ENCODE measurements around the gene MPIG6B.
A peak's percentile ranks its signal among the peaks of the same experiment; 100 is the strongest.

Gene MPIG6B

DNA sequence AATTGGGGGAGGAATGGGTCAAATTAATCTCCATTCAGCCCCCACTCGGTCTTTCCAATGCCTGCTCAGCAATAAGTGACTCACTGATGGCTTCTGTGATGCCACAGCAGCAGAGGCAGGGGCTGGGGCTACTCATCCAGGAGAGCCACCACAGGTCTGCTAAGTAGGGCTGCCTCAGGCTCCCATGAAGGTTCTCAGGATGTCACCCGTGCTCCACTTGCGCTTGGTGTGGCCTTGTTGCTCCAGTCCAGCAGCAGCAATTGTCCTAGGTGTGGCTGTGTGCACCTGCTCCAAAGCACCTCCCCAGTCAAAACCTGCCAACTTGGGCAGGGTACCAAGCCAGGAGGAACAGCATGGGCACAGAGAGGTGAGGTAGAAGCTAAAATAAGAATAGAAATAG lies 1.0 kb upstream of the MPIG6B start:
- DNase-seq, result no peak

DNA sequence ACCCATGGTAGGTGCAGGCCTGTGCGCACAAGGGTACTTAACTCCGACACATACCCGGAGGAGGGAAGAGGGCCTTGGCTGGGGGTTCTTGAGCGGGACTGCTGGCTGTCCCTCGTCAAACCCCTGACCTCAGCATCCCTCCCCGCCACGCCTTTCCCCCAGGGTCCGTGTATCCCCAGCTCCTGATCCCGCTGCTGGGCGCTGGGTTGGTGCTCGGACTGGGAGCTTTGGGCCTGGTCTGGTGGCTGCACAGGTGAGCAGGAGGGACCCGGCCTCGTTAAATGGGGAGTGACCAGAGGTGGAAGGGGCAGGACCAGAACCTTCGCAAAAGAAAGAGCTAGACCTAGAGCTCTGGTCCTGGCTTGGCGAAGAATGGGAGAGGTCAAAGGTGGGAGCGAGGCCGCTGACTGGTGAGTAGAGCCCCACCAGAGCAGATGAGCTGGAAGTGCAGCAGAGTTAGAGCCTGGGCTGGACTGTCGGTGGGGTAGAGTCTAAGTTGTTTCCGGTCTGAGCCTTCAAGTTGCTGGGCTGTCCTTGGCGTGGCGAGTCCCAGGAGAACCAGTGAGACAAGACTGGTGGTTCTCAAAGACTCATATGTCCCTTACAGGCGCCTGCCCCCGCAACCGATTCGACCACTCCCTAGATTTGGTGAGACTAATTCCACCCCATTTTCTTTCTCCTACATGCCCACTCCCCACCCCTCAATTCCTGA lies 963 bp downstream of the MPIG6B start:
- no peak for DNase-seq

DNA sequence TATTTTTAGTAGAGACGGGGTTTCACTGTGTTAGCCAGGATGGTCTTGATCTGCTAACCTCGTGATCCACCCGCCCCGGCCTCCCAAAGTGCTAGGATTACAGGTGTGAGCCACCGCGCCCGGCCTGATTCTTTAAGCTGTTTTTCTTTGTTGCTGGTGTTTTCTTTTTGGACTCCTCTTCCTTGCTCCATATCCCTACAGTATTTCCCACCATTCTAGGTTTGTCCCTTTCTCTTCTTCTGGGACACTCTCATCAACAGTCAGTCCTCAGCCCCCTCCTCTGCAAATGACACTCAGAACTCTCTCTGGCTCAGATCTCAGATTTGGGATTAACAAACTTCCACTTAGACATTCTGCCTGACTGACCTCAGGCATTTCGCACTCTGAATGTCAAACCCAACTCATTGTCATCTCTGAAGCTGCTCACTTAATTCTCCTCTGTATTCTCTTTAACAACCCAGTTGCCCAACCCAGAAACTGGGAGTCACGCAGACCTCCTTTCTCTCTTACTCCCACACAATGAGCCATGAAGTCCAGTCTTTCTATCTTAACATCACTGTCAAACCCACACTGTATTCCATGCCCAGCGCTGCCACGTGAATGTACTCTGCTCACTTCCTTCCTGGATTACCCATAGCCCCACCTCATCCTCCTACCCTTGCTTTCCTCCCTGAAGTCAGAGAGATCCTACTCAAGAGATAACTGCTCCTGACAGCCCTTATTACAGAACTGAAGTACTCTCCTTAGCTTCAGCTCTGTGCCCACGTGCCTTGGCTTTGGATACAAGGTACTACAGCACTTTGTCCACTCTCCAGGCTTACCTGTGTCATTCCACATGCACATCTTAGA lies 2.6 kb downstream of the MPIG6B start:
- DNase-seq, result no peak

DNA sequence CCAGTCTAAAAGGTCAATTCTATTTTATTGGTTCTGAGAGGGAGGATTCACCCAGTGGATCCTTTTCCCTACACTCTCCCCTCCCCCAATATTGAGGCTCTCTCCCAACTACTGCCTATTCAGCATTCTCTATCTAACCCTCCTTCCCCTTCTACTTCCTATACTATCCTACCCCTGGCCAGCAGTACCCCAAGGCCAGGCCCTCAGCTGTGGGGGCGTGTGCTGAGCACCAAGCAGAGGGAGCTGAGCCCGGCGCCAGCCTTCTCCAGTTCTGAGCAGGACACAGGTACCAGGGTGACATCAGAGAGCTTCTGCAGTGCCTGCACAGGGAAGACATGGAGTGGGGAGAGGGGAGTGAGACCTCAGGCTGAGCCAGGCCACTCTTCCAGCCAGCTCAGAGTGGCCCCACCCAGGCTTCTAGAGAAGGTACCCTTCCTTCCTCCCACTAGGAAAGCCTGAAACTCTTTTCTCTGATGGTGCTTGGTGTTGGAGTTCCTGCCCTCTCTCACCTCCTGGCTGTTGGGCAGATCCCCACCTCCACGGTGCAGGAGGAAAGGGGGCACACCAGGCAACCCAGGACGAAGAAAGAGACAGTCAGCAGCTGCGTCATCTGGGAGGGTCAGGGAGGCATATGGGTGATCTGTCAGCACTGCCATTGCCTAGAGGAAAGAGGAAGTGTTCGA lies 4.0 kb downstream of the MPIG6B start:
- no peak for DNase-seq

DNA sequence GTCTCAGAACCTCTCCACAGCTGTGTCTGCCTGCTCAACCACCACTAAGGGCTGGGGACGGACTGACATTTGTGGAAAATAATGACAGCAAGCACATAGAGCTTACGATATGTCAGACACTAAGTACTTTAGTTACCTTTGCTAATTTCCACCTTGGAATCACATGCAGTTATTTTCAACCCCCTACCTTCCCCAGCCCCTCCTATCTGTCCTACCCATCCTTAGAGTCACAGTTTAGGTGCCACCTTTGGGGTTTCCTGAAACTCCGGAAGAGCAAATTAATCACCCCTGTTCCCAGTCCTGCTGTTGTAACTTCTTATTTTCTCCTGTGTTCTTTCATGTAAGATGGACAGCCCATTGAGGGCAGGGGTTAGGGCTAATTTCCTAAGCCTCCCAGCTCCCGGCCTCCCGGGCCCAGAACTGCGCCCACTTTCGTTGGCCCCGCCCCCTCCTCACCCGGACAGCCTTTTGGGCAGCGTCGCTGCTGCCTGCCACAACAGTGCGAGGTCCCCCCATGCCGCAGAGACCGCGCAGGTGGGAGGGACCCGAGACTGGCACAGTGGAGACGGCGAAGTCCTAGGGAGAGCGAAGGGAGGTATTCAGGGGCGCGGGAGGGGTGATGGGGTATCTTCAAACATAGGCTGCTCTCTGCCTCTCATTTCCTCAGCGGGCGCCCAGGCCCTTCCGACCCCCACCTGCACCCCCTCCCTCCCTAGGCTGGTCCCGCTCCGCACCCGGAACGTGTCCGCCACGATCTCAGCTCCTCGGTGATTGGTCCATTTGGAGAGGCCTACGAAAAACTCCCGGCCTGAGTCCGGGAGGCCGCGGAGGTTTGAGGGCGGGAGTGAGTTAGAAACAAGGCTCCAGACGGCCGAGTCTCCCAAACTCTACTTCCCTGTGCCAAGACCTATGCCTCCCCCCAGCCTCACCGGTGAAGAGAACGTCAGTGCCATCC lies 4.8 kb downstream of the MPIG6B start:
- no peak for DNase-seq

DNA sequence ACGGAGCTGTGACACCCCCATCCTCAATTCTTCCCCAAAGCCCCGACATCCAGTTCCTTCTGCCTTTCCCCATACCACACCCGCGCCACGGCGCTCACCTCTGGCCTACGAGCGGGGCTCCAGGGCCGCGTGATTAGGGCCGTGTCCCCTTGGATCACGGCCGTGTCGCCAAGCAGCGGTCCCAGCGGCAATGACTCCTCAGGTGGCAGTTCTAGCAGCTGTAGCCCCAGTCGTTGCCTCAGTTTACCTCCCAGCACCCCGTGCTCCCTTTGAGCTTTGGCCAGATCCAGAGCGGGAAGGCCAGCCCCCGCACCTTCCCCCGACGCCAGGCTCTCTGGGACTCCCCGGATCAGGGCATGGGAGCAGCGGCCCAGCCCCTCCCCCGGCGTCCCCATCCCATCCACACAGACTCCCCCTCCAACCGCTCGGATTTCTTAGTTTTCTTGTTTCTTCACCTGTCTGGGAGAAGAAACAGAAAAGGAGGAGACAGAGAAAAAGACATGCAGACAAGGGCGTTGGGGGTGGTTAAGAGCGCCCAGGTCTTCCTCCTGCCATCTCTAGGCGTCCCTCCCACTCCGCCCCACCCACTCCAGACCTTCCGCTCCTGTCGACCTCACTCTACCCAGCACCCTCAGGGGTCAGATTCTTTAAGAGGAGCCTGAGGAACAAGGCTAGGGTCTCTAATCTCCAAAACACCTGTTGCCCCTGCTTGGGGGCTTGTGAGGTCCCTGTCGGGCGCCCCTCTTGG lies 5.8 kb downstream of the MPIG6B start, which contains the start of gene DDAH2:
DDAH2 (minus strand) TSS at position 533 of the 748 bp plus-strand sequence; CDS start at position 395, 138 bp downstream.
- DNase-seq, result no peak

DNA sequence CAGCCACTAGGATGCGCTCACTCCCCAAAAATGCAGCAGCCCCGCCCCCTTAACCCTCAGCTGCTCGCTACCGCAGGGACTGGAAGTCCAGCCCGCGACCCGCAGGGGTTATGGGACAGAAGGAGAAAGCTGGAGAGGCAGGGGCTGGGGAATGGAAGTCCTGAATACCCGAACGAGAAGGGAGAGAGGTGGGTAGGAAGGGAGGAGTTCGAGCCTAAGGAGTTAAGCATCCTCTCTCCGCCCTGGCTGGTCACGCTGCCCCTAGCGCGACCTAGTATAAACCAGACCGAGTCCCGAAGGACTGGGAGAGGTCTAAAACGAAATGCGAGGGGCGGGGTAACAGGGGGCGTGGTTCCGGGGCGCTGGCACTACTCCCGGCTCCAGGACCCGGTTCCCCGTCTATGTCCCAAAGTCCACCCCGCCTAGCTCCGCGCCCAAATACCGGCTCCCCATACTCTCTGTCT lies 6.4 kb downstream of the MPIG6B start:
- DNase-seq, result peak; percentile 93

DNA sequence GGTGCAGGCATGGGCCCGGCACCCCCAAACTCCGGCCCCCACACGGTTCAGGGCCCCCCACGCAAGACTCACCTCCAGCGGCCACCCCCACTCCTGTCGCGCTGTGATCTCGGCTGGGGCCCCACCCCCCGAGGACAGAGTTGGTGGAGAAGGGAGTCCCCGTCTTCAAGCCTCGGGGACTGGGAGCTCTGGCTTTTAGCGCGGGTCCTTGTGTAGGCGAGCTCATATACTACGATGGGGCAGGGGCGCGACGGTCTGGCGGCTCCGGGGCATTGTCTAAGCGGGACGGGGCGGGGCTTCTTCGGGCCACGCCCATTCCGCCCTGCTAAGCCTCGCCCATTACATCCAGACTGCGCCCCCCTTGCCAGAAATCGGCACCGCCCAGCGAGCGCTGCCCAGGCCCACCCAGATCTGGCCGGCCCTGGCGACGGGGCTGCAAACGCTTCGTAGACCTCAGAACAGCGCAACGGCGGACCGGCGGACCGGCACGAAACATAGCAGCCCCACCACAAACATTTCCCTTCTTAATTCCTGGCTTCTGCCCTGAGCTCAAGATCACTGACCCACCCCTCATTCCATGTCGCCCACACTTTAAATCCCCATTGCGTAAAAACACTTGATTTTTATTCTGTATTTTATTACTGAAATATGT lies 6.9 kb downstream of the MPIG6B start:
- DNase-seq, result peak; percentile 96

DNA sequence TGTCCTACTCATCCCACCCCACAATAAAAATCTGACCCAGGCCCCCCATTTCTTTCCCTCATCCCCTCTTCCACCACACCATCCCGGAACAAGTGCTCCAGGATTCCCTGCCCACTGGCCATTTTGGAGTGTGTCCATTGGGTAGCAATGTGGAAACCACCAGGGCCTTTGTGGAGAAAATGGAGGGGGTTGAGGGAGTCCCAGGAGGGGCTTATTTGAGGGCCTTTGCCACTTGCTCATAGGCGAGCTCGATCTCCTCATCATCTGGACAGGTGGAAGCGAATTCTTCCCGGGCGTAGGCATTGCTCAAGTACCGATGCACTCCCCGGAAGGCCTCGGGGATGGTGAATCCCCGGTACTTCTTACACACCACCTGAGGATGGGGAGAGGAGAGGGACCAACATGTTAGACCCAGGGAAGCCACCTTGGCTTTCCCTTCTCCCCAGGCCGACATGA lies 7.5 kb downstream of the MPIG6B start:
- no peak for DNase-seq

DNA sequence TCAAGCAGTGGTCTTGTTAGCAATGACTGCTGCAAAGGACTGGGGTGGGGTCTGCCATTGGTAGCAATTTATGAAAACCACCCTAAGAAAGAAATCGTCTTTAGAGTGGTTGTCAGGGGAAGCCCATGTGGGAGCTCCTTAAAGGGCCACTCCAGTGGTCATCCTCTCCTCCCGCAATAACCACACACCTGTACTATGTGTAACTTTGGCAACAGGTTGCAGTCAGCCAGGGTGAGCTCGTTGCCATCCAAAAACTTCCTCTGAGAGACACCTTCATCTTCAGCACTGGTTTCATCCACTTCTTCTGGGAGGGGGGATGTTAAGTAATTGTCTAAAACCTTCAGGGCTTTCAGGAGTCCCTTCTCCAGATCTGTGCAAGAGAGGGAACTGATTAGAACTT lies 8.9 kb downstream of the MPIG6B start:
- DNase-seq, result no peak

DNA sequence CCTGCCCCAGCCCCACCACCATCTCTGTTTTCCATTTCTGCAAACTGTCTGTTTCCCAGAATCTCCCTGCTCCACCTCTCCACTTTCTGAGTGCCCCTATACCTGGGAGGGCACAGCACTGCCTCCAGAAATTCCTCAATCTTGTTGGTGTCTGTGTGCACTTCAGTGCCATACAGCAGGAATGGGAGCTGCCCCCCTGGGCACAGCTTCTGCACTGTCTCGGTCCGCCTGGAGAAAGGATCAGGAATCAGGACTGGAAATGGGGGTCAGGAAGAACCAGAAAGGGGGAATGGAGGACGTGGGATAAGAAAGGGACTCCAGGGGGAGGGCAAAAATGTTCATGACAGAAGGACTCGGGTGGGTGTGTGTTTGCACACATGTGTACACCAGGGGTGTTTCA lies 10.6 kb downstream of the MPIG6B start:
- DNase-seq, result no peak

DNA sequence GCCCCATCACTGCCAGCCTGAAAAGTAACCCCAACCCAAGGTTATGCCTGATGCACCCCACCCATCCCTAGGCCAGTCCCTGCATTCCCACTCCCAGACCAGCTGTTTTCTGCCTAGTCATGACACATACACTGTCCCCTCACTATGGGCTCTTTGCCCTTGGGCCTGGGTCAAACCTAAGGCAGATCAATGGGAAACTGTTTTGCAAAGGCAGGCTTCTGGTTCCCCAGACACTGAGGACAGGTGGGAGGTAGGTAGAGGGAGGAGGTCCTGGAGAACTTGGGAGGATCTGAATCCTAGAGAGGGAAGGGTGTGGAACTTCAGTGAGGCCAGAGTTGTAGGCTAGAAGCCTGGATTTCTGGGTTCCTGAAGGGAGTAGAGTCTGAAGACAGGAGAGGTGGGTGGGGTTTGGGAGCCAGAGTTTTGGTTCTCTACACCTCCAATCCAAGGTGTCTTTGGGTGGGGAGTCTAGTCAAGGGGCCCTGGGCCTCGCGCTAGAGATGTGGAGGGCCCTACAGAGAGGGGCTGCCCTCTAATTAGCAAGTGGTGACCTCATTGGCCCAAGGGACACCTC lies 11.2 kb downstream of the MPIG6B start:
- DNase-seq, result no peak

DNA sequence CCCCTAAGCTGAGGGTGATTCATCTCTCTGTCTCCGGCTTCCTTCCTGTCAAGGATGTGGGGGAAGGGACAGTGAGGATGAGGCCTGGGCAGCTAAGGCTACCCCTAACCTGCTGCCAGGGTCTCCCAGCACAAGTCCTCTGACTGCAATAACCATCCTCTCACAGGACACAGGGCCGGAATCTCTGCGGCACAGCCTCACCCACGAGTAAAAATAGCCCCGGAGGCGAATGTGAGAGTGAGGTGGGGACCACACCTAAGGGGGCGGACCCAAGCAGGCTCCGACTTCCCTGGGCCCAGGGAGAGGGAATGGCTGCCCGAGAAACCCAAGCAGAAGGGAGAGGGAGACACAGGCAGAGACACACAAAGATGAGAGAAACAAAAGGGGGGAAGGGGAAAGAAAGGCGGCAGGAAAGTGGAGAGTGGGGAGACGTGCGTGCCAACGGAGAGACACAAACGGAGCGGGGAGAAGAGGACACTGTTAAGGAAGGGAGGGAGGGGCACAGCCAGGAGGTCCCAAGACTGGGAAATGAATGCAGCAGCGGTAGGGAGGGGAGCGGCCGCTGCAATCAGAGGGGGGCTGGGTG lies 11.7 kb downstream of the MPIG6B start:
- no peak for DNase-seq

DNA sequence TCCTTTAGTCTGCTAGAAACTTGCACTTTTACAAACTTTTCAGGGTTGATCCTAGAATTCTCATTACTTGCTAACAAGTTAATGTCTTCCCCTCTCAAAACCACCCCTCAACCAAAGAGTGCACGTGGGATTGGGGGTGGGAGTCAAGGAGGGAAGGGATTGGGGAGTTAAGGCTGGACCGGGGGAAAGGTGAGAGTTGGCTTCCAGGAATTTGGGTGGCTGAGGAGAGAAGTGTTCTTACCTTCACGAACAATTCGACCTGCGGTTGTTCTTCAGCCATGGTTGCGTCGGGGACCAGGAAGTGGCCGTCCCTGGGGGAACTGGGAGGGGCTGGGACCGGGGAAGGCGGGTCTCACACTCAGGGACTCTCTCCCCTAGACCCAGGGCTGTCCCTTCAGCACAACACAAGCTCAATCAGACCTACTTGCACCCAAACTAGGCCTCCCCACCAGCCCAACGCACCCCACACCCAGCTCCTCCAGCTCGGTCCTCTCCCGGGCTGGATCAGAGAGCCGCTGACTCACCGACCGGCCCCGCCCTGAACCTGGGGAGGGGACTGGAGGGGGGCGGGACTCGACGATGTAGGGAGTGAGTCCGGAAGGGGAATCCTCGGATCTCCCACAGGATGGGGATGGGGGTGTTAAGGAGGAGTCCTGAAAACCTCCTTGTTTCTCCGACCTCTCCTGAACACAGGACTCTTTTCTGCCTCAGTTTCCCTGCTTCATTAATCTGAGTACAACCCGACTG lies 13.0 kb downstream of the MPIG6B start, which contains the start of gene CLIC1:
CLIC1 (minus strand) TSS at position 510 of the 747 bp plus-strand sequence; CDS start at position 280, 230 bp downstream.
- DNase-seq, result peak; percentile 92

DNA sequence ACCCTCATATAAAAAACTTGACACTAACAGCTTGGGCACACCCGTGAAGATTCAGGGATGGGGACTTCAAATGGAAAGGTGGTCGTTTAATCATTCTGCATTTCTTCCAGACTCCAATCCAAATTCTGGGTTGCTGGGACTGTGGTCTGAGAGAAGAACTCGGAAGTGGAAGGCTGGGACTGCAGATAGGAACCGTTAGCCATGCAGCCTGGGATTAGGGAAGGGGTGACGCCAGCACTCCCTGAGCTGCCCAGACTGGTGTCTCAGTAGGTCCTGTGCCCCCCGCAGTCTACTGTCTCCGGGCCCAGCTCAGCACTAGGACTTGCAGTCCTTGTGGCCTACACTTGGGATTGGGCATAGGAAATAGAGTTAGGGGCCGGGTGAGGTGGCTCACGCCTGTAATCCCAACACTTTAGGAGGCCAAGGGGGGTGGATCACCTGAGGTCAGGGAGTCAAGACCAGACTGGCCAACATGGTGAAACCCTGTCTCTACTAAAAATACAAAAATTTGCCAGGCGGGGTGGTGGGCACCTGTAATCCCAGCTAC lies 13.7 kb downstream of the MPIG6B start:
- DNase-seq, result no peak

DNA sequence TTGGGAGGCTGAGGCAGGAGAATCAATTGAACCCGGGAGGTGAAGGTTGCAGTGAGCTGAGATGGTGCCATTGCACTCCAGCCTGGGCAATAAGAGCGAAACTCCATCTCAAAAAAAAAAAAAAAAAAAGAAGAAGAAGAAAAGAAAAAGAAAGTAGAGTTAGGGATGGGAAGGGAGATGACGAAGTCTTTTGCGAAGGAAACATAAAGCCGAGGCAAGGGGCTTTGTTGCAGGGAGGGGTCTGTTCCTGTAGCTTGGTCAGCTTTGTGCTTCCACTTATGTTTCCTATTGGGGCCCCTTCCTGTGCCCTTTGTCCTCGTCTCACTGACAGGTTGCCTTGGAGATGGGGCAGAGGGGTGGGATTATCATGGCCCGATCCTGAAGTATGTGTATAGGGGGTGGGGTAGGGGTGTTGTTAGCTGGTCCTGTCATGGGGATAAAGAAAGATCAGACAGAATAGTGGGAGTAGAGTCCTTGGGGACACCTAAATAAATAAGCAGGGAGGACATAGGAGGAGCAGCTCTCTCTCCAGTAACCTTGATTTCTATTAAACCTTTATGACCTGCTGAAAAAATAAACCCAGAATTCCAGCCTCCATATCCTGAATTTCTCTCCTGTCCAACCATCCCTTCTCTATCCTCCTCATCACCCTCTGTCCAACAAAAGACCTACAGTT lies 14.3 kb downstream of the MPIG6B start:
- DNase-seq, result no peak

DNA sequence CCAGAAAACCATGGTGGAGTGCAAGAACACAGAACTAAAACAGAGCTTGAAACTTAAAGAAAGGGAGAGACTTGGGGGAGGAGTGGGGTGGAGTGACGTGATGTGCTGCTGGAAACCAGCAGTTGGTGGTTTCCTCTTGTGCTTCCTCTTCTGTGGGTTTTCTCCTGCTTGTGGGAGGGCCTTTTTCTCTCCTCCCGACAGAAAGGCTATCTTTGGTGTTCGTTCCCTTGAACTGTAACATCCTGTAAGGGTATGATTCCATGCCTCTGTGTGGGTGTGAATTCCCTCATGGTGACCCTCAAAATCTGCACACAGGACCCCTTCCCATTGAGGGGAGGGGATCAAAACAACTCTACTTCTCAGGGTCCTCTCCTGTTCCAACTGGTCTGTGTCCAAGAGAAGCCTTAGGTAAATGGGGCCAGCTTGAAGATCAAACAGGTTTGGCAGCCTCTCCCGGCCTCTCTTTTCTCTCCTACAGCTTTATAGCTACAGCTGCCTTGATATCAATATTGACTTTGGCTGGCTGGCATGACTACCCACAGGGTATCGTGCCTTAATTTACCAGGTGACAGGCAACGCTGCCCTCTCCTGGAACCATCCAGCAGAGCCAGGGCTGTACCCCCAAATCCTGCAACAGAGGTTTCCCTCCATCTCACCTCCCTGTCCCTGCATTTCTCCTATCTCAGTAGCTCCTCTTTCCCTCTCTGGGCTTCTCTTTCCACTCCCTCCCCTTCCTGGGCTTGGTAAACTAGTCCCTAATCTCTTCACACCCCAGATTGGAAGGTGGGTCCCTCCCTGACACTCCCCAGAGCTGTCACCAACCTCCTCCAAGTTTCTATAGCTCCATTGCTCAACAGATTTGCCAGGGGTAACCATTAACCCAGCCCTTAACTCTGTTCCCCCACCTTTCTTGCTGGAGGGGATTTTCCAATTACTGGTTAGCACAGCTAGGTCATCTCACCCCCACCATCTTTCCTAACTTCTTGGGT lies 15.1 kb downstream of the MPIG6B start:
- DNase-seq, result peak; percentile 83
